GM13977 (cell line): Measurements from ENCODE around the gene ZNF708.
"Not testable (repeated sequence)": the region's sequence is repeated elsewhere in the genome, so short reads cannot be mapped to it uniquely, and the experiment has no call there.

ENCODE experiments used
- DNase-seq: peaks from one replicate; pipeline ENCODE4 v3.0.0; 2012; ENCODE audit warnings: low spot score
- in situ Hi-C: fragments of 300-500 bp; cut with MboI; formaldehyde crosslinking; loops from one replicate; pipeline ENCODE4 v1.12.0; 2022; ENCODE audit warnings: low sequenced_read_pairs, low pct_unique_long_range_greater_than_20kb, mixed read lengths, inconsistent platforms; ENCODE audit not compliant: unreplicated experiment
- TF ChIP-seq, protein P1 (sequence below): IDR thresholded peaks from 2 replicates; pipeline ENCODE4 v1.5.1; 2012; ENCODE audit warnings: mild to moderate bottlenecking, control low read depth; ENCODE audit not compliant: insufficient read depth; ENCODE audit errors: extremely low read depth, missing control alignments

ZNF708 gene

DNA sequence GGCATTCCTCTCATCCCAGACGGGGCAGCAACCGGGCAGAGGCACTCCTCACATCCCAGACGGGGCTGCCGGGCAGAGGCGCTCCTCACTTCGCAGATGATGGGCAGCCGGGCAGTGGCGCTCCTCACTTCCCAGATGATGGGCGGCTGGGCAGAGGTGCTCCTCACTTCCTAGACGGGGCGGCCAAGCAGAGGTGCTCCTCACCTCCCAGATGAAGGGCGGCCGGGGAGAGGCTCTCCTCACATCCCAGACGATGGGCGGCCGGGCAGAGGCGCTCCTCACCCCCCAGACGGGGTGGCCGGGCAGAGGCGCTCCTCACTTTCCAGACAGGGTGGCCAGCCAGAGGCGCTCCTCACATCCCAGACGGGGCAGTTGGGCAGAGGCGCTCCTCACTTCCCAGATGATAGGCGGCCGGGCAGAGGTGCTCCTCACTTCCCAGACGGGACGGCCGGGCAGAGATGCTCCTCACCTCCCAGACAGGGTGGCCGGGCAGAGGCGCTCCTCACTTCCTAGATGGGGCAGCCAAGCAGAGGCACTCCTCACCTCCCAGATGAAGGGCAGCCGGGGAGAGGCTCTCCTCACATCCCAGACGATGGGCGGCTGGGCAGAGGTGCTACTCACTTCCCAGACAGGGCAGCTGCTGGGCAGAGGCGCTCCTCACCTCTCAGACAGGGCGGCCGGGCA lies 68.9 kb downstream of the ZNF708 start:
- DNase-seq = no peak
- TF ChIP-seq, protein P1, sequence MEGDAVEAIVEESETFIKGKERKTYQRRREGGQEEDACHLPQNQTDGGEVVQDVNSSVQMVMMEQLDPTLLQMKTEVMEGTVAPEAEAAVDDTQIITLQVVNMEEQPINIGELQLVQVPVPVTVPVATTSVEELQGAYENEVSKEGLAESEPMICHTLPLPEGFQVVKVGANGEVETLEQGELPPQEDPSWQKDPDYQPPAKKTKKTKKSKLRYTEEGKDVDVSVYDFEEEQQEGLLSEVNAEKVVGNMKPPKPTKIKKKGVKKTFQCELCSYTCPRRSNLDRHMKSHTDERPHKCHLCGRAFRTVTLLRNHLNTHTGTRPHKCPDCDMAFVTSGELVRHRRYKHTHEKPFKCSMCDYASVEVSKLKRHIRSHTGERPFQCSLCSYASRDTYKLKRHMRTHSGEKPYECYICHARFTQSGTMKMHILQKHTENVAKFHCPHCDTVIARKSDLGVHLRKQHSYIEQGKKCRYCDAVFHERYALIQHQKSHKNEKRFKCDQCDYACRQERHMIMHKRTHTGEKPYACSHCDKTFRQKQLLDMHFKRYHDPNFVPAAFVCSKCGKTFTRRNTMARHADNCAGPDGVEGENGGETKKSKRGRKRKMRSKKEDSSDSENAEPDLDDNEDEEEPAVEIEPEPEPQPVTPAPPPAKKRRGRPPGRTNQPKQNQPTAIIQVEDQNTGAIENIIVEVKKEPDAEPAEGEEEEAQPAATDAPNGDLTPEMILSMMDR = no peak
- in situ Hi-C loops = no loop called here

DNA sequence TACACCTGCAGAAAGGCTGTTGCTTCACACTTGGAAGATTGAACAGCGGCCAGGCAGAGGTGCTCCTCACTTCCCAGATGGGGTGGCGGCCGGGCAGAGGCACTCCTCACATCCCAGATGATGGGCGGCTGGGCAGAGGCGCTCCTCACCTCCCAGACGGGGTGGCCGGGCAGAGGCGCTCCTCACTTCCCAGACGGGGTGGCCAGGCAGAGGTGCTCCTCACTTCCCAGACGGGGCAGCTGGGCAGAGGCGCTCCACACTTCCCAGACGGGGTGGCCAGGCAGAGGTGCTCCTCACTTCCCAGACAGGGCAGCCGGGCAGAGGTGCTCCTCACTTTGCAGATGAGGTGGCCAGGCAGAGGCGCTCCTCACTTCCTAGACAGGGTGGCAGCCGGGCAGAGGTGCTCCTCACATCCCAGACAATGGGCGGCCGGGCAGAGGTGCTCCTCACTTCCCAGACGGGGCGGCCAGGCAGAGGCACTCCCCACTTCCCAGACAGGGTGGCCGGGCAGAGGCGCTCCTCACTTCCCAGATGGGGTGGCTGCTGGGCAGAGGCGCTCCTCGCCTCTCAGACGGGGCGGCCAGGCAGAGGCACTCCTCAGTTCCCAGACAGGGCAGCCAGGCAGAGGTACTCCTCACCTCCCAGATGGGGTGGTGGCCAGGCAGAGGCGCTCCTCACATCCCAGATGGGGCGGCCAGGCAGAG lies 69.6 kb downstream of the ZNF708 start:
- in situ Hi-C loops, DNase-seq: not testable (repeated sequence)

GRCh38 chr19:21256722-21257121 lies 72.5 kb downstream of the ZNF708 start:
- DNase-seq = no peak
- in situ Hi-C loops = no loop called here
- TF ChIP-seq, protein P1 = peak; percentile 26
